Neural progenitor cell (in vitro differentiated cells): ENCODE measurements around the gene VAT1. TPM values are rescaled to one million over a fixed set of nuclear protein-coding genes. Genes with fewer than 3 reads are reported as not detected.
"Not testable (repeated sequence)": the region's sequence is repeated elsewhere in the genome, so short reads cannot be mapped to it uniquely, and the experiment has no call there.

Experiments used
- DNase-seq: peaks from one replicate; pipeline ENCODE4 v3.0.0-alpha.2; 2016; ENCODE audit warnings: low spot score
- H2AFZ ChIP-seq: fragments of 200-600 bp; sonication (generic); replicated peaks from 2 replicates; pipeline ENCODE4 v1.6.1; 2016; ENCODE audit warnings: antibody characterized with exemption
- H3F3A ChIP-seq: fragments of 200-600 bp; sonication (generic); 2 replicates; pipeline ENCODE4 v1.6.1; 2016; ENCODE audit warnings: antibody characterized with exemption, low read depth
- H3K27ac ChIP-seq: fragments of 200-600 bp; sonication (generic); 2 replicates; pipeline ENCODE4 v1.5.1; 2016; ENCODE audit warnings: mild to moderate bottlenecking
- H3K27me3 ChIP-seq: fragments of 200-600 bp; sonication (generic); 2 replicates; pipeline ENCODE4 v1.6.1; 2016; ENCODE audit warnings: mild to moderate bottlenecking, moderate library complexity
- H3K36me3 ChIP-seq: fragments of 200-600 bp; sonication (generic); 2 replicates; pipeline ENCODE4 v1.5.1; 2016
- H3K4me1 ChIP-seq: fragments of 200-600 bp; sonication (generic); 2 replicates; pipeline ENCODE4 v1.6.1; 2016; ENCODE audit warnings: mixed run types
- H3K4me2 ChIP-seq: fragments of 200-600 bp; sonication (generic); 2 replicates; pipeline ENCODE4 v1.6.1; 2016
- H3K4me3 ChIP-seq: fragments of 200-600 bp; sonication (generic); 2 replicates; pipeline ENCODE4 v1.5.1; 2016
- H3K79me2 ChIP-seq: fragments of 200-600 bp; sonication (generic); 2 replicates; pipeline ENCODE4 v1.6.1; 2016; ENCODE audit warnings: low read depth
- H3K9ac ChIP-seq: fragments of 200-600 bp; sonication (generic); 2 replicates; pipeline ENCODE4 v1.6.1; 2016
- H3K9me3 ChIP-seq: fragments of 200-600 bp; sonication (generic); 2 replicates; pipeline ENCODE4 v1.5.1; 2016; ENCODE audit warnings: low read depth
- H4K20me1 ChIP-seq: fragments of 200-600 bp; sonication (generic); 2 replicates; pipeline ENCODE4 v1.6.1; 2016; ENCODE audit warnings: low read depth
- H3K27ac Mint-ChIP-seq: 3 replicates; pipeline ENCODE4 v1.8.0; 2021; ENCODE audit warnings: mixed read lengths
- H3K27me3 Mint-ChIP-seq: 2 replicates; pipeline ENCODE4 v1.8.0; 2022; ENCODE audit warnings: low read depth, mild to moderate bottlenecking, inconsistent platforms, moderate library complexity, mixed read lengths; ENCODE audit not compliant: insufficient read depth
- H3K36me3 Mint-ChIP-seq: 3 replicates; pipeline ENCODE4 v1.8.0; 2021; ENCODE audit warnings: mixed read lengths
- H3K4me1 Mint-ChIP-seq: 3 replicates; pipeline ENCODE4 v1.8.0; 2021; ENCODE audit warnings: mixed read lengths
- H3K4me3 Mint-ChIP-seq: 3 replicates; pipeline ENCODE4 v1.8.0; 2021; ENCODE audit warnings: mild to moderate bottlenecking, moderate library complexity, mixed read lengths
- H3K9me3 Mint-ChIP-seq: 3 replicates; pipeline ENCODE4 v1.8.0; 2020; ENCODE audit warnings: mixed read lengths
- CTCF ChIP-seq: fragments of 200-600 bp; sonication (generic); IDR thresholded peaks from 2 replicates; pipeline ENCODE4 v1.5.1; 2017; ENCODE audit warnings: antibody characterized with exemption, mild to moderate bottlenecking
- EZH2 ChIP-seq: fragments of 200-600 bp; sonication (generic); IDR thresholded peaks from 2 replicates; pipeline ENCODE4 v1.6.1; 2017; ENCODE audit warnings: antibody characterized with exemption, mild to moderate bottlenecking, moderate library complexity
- EZH2phosphoT487 ChIP-seq: fragments of 200-600 bp; sonication (generic); IDR thresholded peaks from 2 replicates; pipeline ENCODE4 v1.6.1; 2017; ENCODE audit warnings: antibody characterized with exemption
- total RNA-seq: library from RNA; depleted of rRNA; stranded (reverse); fragments of >200 nt; gene quantifications from 2 replicates; pipeline ENCODE4 v1.2.3, GENCODE V29; 2015; ENCODE audit warnings: low replicate concordance

Gene VAT1
- total RNA-seq, 1 donor from 2014 or later = 94.7 TPM

DNA sequence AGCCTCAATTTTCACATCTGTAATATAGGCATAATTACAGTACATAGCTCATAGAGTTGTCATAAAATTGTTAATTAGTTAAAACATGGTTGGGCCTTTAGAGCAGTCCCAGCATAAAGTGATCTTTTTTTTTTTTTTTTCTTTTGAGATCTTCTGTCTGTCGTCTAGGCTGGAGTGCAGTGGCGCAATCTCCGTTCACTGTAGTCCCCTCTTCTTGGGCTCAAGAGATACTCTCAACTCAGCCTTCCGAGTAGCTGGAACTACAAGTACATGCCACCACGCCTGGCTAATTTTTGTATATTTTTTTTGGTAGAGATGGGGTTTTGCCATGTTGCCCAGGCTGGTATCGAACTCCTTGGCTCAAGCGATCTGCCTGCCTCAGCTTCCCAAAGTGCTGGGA lies 33.9 kb upstream of the VAT1 start:
- no peak for TF ChIP-seq EZH2phosphoT487
- no peak for TF ChIP-seq CTCF
- no peak for TF ChIP-seq EZH2
- no peaks in the 10 kb centered on the region for H3K4me1 Mint-ChIP-seq
- Histone ChIP-seq H3K9ac (no peak overlapping the region), H3F3A (no peaks in the 10 kb centered on the region), H3K27me3 (no peaks in the 10 kb centered on the region), H3K27ac (no peak overlapping the region), H3K9me3 (no peaks in the 10 kb centered on the region), H3K4me3 (no peak overlapping the region), H3K79me2 (no peaks in the 10 kb centered on the region), H3K4me2 (no peak overlapping the region), H4K20me1 (no peaks in the 10 kb centered on the region), H2AFZ (no peak overlapping the region), H3K4me1 (no peaks in the 10 kb centered on the region), H3K36me3 (no peaks in the 10 kb centered on the region)
- peaks cover 20% of the 10 kb centered on the region for H3K36me3 Mint-ChIP-seq
- no peaks in the 10 kb centered on the region for H3K9me3 Mint-ChIP-seq
- H3K4me3 Mint-ChIP-seq = no peak overlapping the region
- no peak for DNase-seq
- H3K27ac Mint-ChIP-seq = no peak overlapping the region
- peaks cover 3% of the 10 kb centered on the region for H3K27me3 Mint-ChIP-seq

DNA sequence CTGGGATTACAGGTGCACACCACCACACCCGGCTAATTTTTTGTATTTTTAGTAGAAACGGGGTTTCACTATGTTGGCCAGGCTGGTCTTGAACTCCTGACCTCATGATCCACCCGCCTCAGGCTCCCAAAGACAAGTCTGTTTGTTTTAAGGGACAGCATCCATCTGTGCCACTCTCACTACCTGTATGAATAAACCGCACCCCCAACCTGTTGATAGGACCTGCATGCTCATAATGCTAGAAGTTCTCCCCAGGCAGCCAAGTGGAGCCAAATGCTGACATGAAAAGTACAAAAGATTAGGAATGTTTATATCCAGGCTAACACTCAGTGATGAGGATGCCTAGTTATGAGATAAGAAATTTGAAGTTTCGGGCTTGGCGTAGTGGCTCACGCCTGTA lies 30.8 kb upstream of the VAT1 start:
- H3K36me3 ChIP-seq, H3K9ac ChIP-seq, H3K27me3 Mint-ChIP-seq, H3K9me3 Mint-ChIP-seq, H3K27me3 ChIP-seq, H4K20me1 ChIP-seq, H3K4me1 ChIP-seq, H3K79me2 ChIP-seq, H3K27ac Mint-ChIP-seq, H3F3A ChIP-seq, H3K4me3 Mint-ChIP-seq, H3K4me1 Mint-ChIP-seq, H3K4me3 ChIP-seq, DNase-seq, H3K9me3 ChIP-seq, H3K4me2 ChIP-seq, H2AFZ ChIP-seq, H3K27ac ChIP-seq: not testable (repeated sequence)
- peaks cover 28% of the 10 kb centered on the region for H3K36me3 Mint-ChIP-seq

- H3K9me3 ChIP-seq = no peaks in the 10 kb centered on the region
- peaks cover 32% of the 10 kb centered on the region for H3K36me3 Mint-ChIP-seq
- H3K4me1 Mint-ChIP-seq = no peaks in the 10 kb centered on the region
- H3K36me3 ChIP-seq = peaks cover 3% of the 10 kb centered on the region
- no peaks in the 10 kb centered on the region for H3K27me3 ChIP-seq
- H3K27me3 Mint-ChIP-seq = peaks cover 8% of the 10 kb centered on the region
- DNase-seq = no peak
- no peak overlapping the region for H3K4me3 ChIP-seq
- no peak overlapping the region for H2AFZ ChIP-seq
- no peak overlapping the region for H3K9ac ChIP-seq
- no peak overlapping the region for H3K27ac ChIP-seq
- H3K4me2 ChIP-seq = no peak overlapping the region
- no peaks in the 10 kb centered on the region for H3F3A ChIP-seq
- TF ChIP-seq CTCF (no peak), EZH2phosphoT487 (no peak), EZH2 (no peak)
- no peaks in the 10 kb centered on the region for H3K4me1 ChIP-seq
- no peak overlapping the region for H3K27ac Mint-ChIP-seq
- no peaks in the 10 kb centered on the region for H3K9me3 Mint-ChIP-seq
- H4K20me1 ChIP-seq = no peaks in the 10 kb centered on the region
- H3K79me2 ChIP-seq = no peaks in the 10 kb centered on the region
- no peak overlapping the region for H3K4me3 Mint-ChIP-seq
Measured at GRCh38 chr17:43051969-43052368, 29.8 kb upstream of the VAT1 start.

DNA sequence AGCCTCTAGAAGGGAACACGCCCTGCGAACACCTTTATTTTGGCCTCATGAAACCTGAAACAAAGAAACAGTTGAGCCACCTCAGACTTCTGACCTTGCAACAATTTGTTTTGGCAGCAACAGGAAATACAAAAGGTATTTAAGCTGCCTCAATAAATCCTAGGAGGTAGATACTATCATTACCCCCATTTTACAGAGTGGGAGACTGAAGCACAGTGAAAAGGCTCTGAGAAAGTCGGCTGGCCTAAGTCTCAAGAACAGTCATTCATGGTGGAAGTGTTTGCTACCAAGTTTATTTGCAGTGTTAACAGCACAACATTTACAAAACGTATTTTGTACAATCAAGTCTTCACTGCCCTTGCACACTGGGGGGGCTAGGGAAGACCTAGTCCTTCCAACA lies 21.8 kb upstream of the VAT1 start:
- no peak overlapping the region for H3K9ac ChIP-seq
- no peak for DNase-seq
- H3K36me3 Mint-ChIP-seq = peaks cover 10% of the 10 kb centered on the region
- peaks cover 8% of the 10 kb centered on the region for H3K27me3 Mint-ChIP-seq
- H3K27me3 ChIP-seq = no peaks in the 10 kb centered on the region
- H3K27ac Mint-ChIP-seq = no peak overlapping the region
- H3K79me2 ChIP-seq = no peaks in the 10 kb centered on the region
- H3K4me3 Mint-ChIP-seq = no peak overlapping the region
- H3K9me3 ChIP-seq = no peaks in the 10 kb centered on the region
- H3K36me3 ChIP-seq = peaks cover 5% of the 10 kb centered on the region
- H3F3A ChIP-seq = peaks cover 50% of the 10 kb centered on the region
- H4K20me1 ChIP-seq = no peaks in the 10 kb centered on the region
- H3K4me2 ChIP-seq = no peak overlapping the region
- TF ChIP-seq EZH2phosphoT487 (no peak), EZH2 (no peak), CTCF (no peak)
- H3K4me1 ChIP-seq = peaks cover 29% of the 10 kb centered on the region
- no peaks in the 10 kb centered on the region for H3K9me3 Mint-ChIP-seq
- H2AFZ ChIP-seq = no peak overlapping the region
- no peak overlapping the region for H3K4me3 ChIP-seq
- H3K27ac ChIP-seq = no peak overlapping the region
- H3K4me1 Mint-ChIP-seq = peaks cover 24% of the 10 kb centered on the region
